Keratinocyte (primary cell): ENCODE measurements around the gene PDCL2. TPM values are rescaled to one million over a fixed set of nuclear protein-coding genes. Genes with fewer than 3 reads are reported as not detected.

Experiments
- DNase-seq: peaks from one replicate; pipeline ENCODE4 v3.0.0-alpha.2; 2011; ENCODE audit warnings: low read depth, missing footprints, low spot score
- FAIRE-seq: peaks from 2 replicates; lab custom pipeline; 2011; peaks lifted over from hg19 to GRCh38; lab: Jason Lieb, UNC
- H2AFZ ChIP-seq: 2 replicates; pipeline ENCODE4 v1.6.0; 2012; ENCODE audit warnings: low read length, control low read depth, inconsistent platforms; ENCODE audit not compliant: control insufficient read depth
- H3K27ac ChIP-seq: 2 replicates; pipeline ENCODE4 v1.5.1; 2011; ENCODE audit warnings: low read length; ENCODE audit not compliant: control insufficient read depth, insufficient read depth
- H3K27me3 ChIP-seq: 3 replicates; pipeline ENCODE4 v1.6.0; 2011; ENCODE audit warnings: low read length; ENCODE audit not compliant: control insufficient read depth, insufficient read depth; ENCODE audit errors: extremely low read depth
- H3K36me3 ChIP-seq, 2 experiments: 2 replicates in 1 of 2; 3 replicates in 1 of 2; pipeline ENCODE4 v1.5.1; 2011; ENCODE audit warnings: low read length in 2 of 2, mild to moderate bottlenecking in 1 of 2; ENCODE audit not compliant: control insufficient read depth in 2 of 2, insufficient read depth in 2 of 2; ENCODE audit errors: extremely low read depth in 1 of 2
- H3K4me1 ChIP-seq: 3 replicates; pipeline ENCODE4 v1.5.1; 2011; ENCODE audit warnings: low read length; ENCODE audit not compliant: control insufficient read depth, insufficient read depth; ENCODE audit errors: extremely low read depth
- H3K4me2 ChIP-seq: 3 replicates; pipeline ENCODE4 v1.6.0; 2011; ENCODE audit warnings: low read depth, low read length; ENCODE audit not compliant: control insufficient read depth, insufficient read depth; ENCODE audit errors: extremely low read depth
- H3K4me3 ChIP-seq, 3 experiments: fragments of 200-600 bp in 1 of 3; sonication (generic) in 1 of 3; 2 replicates in 2 of 3; 3 replicates in 1 of 3; pipeline ENCODE4 v1.5.1; 2011 to 2016; ENCODE audit warnings: low read length in 3 of 3, mild to moderate bottlenecking in 3 of 3, control low read depth in 2 of 3, inconsistent platforms in 1 of 3, low read depth in 1 of 3, mixed read lengths in 1 of 3, mixed run types in 1 of 3, moderate library complexity in 1 of 3; ENCODE audit not compliant: control insufficient read depth in 2 of 3, insufficient read depth in 2 of 3; ENCODE audit errors: extremely low read depth in 1 of 3
- H3K79me2 ChIP-seq: 2 replicates; pipeline ENCODE4 v1.6.0; 2012; ENCODE audit warnings: low read length; ENCODE audit not compliant: control insufficient read depth, insufficient read depth
- H3K9ac ChIP-seq: 3 replicates; pipeline ENCODE4 v1.6.0; 2011; ENCODE audit warnings: low read length; ENCODE audit not compliant: control insufficient read depth, insufficient read depth; ENCODE audit errors: extremely low read depth
- H3K9me1 ChIP-seq: 3 replicates; pipeline ENCODE4 v1.6.0; 2011; ENCODE audit warnings: low read length; ENCODE audit not compliant: control insufficient read depth, insufficient read depth; ENCODE audit errors: extremely low read depth
- H3K9me3 ChIP-seq: 2 replicates; pipeline ENCODE4 v1.5.1; 2012; ENCODE audit warnings: low read depth, low read length; ENCODE audit not compliant: control insufficient read depth
- H4K20me1 ChIP-seq: 3 replicates; pipeline ENCODE4 v1.6.0; 2011; ENCODE audit warnings: low read length; ENCODE audit not compliant: control insufficient read depth, insufficient read depth; ENCODE audit errors: extremely low read depth
- CTCF ChIP-seq, 3 experiments: IDR thresholded peaks in 1 of 3; conservative IDR thresholded peaks in 1 of 3; optimal IDR thresholded peaks in 1 of 3; 2 replicates in 2 of 3; 3 replicates in 1 of 3; pipeline versions ENCODE3 to v1.5.1; 2011; ENCODE audit warnings: low read length in 3 of 3, mild to moderate bottlenecking in 3 of 3, moderate library complexity in 2 of 3, control low read depth in 1 of 3, inconsistent platforms in 1 of 3; ENCODE audit not compliant: insufficient read depth in 2 of 3; ENCODE audit errors: extremely low read depth in 1 of 3
- EZH2 ChIP-seq: IDR thresholded peaks from one replicate; pipeline ENCODE4 v1.6.1; 2012; ENCODE audit warnings: inconsistent platforms, mild to moderate bottlenecking, low read length, moderate library complexity
- dilution Hi-C: fragments of 300-500 bp; cut with MboI; formaldehyde crosslinking; loops from one replicate; pipeline ENCODE4 v1.7.0; 2020; ENCODE audit warnings: low sequenced_read_pairs; ENCODE audit not compliant: extremely low pct_ligation_motif_present
- polyA plus RNA-seq, 5 experiments: library from polyadenylated mRNA; depleted of rRNA in 3 of 5; stranded (reverse) in 3 of 5; stranded (forward) in 1 of 5; unstranded in 1 of 5; fragments of >200 nt; gene quantifications; 1 replicate in 1 of 5; 2 replicates in 3 of 5; 3 replicates in 1 of 5; pipeline versions ENCODE4 v1.2.1 to v1.2.3, GENCODE V29; 2011 to 2012; ENCODE audit warnings: missing spikeins in 2 of 5, low read depth in 1 of 5, low replicate concordance in 1 of 5

Gene PDCL2
- polyA plus RNA-seq, 1 donor (not counting 4 experiments of a cell fraction or from before 2014, with no cell fraction given), result not detected

GRCh38 chr4:55636656-55636999, 44.6 kb upstream of the PDCL2 start:
- H3K4me1 ChIP-seq, result peaks cover 15% of the 10 kb centered on the region

GRCh38 chr4:55635741-55636655, 44.0 kb upstream of the PDCL2 start, which contains the start of gene NMU:
TSS of gene NMU (minus strand) at chr4:55636298. CDS start at chr4:55636192, 106 bp downstream.
- TF ChIP-seq CTCF (optimal IDR thresholded peaks at IDR 0.05 in 1 of 3, IDR thresholded peaks at IDR 0.05 in 1 of 3, conservative IDR thresholded peaks at IDR 0.05 in 1 of 3; ENCODE audit: extremely low read depth in 1 of 3, insufficient read depth in 2 of 3, low read length in 3 of 3) (peak in 2 of 3 experiments; percentile 11 to 63), EZH2 (no peak)
- DNase-seq (no peak), FAIRE-seq (peak; percentile 57)
- Histone ChIP-seq H3K9me3 (no peaks in the 10 kb centered on the region), H3K4me1 (peaks cover 15% of the 10 kb centered on the region), H4K20me1 (no peaks in the 10 kb centered on the region), H2AFZ (peak within 1 kb of the TSS; percentile 93), H3K4me3 (peak within 1 kb of the TSS; percentile 46 to 74 (median 74)), H3K9me1 (no peaks in the 10 kb centered on the region), H3K27ac (peak within 1 kb of the TSS; percentile 33), H3K36me3 (no peaks in the 10 kb centered on the region), H3K27me3 (no peaks in the 10 kb centered on the region), H3K9ac (peak within 1 kb of the TSS; percentile 51), H3K79me2 (no peaks in the 10 kb centered on the region), H3K4me2 (peak within 1 kb of the TSS; percentile 92)
- dilution Hi-C loops, result no loop called here

More at GRCh38 chr4:55636656-55636999, 44.6 kb upstream of the PDCL2 start:
- DNase-seq, result no peak
- Histone ChIP-seq H3K27me3 (no peaks in the 10 kb centered on the region), H3K9ac (peak overlapping the region; percentile 51), H3K9me3 (no peaks in the 10 kb centered on the region), H3K4me2 (peak overlapping the region; percentile 92), H3K27ac (peak overlapping the region; percentile 33), H3K79me2 (no peaks in the 10 kb centered on the region), H2AFZ (peak overlapping the region; percentile 93), H3K4me3 (peak overlapping the region; percentile 46 to 74 (median 74)), H4K20me1 (no peaks in the 10 kb centered on the region), H3K9me1 (no peaks in the 10 kb centered on the region), H3K36me3 (no peaks in the 10 kb centered on the region)
- TF ChIP-seq EZH2 (no peak), CTCF (optimal IDR thresholded peaks at IDR 0.05 in 1 of 3, IDR thresholded peaks at IDR 0.05 in 1 of 3, conservative IDR thresholded peaks at IDR 0.05 in 1 of 3; ENCODE audit: extremely low read depth in 1 of 3, insufficient read depth in 2 of 3, low read length in 3 of 3) (no peak)
- dilution Hi-C loops, result no loop called here
- no peak for FAIRE-seq
